HUES48 (cell line): Measurements from ENCODE around the gene RALY.

ENCODE experiments used
- H3K27ac ChIP-seq: one replicate; pipeline ENCODE4 v1.7.0; 2013; ENCODE audit warnings: low read depth, low read length, inconsistent platforms
- H3K27me3 ChIP-seq: 2 replicates; pipeline ENCODE4 v1.6.1; 2013; ENCODE audit warnings: mild to moderate bottlenecking, low read length; ENCODE audit not compliant: control insufficient read depth, insufficient read depth
- H3K36me3 ChIP-seq: 2 replicates; pipeline ENCODE4 v1.6.1; 2013; ENCODE audit warnings: low read length; ENCODE audit not compliant: control insufficient read depth, insufficient read depth
- H3K4me1 ChIP-seq: 2 replicates; pipeline ENCODE4 v1.6.1; 2013; ENCODE audit warnings: mild to moderate bottlenecking, low read length; ENCODE audit not compliant: control insufficient read depth, insufficient read depth
- H3K4me3 ChIP-seq: 2 replicates; pipeline ENCODE4 v1.5.1; 2013; ENCODE audit warnings: mild to moderate bottlenecking, low read depth, low read length
- H3K9ac ChIP-seq: 2 replicates; pipeline ENCODE4 v1.6.1; 2013; ENCODE audit warnings: mild to moderate bottlenecking, low read depth, low read length, moderate library complexity
- H3K9me3 ChIP-seq: 2 replicates; pipeline ENCODE4 v1.6.1; 2013; ENCODE audit warnings: low read length; ENCODE audit not compliant: control insufficient read depth, insufficient read depth

Gene RALY

GRCh38 chr20:34049897-34050695 is 56.4 kb downstream of the RALY start:
- Histone ChIP-seq H3K27ac (no peak overlapping the region), H3K4me1 (peaks cover 22% of the 10 kb centered on the region), H3K9me3 (no peaks in the 10 kb centered on the region), H3K9ac (no peak overlapping the region), H3K4me3 (no peak overlapping the region), H3K27me3 (no peaks in the 10 kb centered on the region), H3K36me3 (no peaks in the 10 kb centered on the region)

- Histone ChIP-seq H3K36me3 (no peaks in the 10 kb centered on the region), H3K4me1 (peaks cover 6% of the 10 kb centered on the region), H3K9me3 (no peaks in the 10 kb centered on the region), H3K9ac (no peak overlapping the region), H3K4me3 (no peak overlapping the region), H3K27me3 (no peaks in the 10 kb centered on the region), H3K27ac (no peak overlapping the region)
These were observed 58.7 kb downstream of the RALY start for GRCh38 chr20:34052414-34052813.

- H3K36me3 ChIP-seq = peaks cover 2% of the 10 kb centered on the region; the same call in 1 of the 2 replicates
- H3K4me1 ChIP-seq = no peaks in the 10 kb centered on the region
- no peaks in the 10 kb centered on the region for H3K9me3 ChIP-seq
- H3K27ac ChIP-seq = no peak overlapping the region
- no peak overlapping the region for H3K9ac ChIP-seq
- no peak overlapping the region for H3K4me3 ChIP-seq
- H3K27me3 ChIP-seq = no peaks in the 10 kb centered on the region
These were observed 61.6 kb downstream of the RALY start for GRCh38 chr20:34055290-34055689.

GRCh38 chr20:34058831-34059230 is 65.1 kb downstream of the RALY start:
- no peaks in the 10 kb centered on the region for H3K9me3 ChIP-seq
- H3K4me1 ChIP-seq = no peaks in the 10 kb centered on the region
- no peak overlapping the region for H3K4me3 ChIP-seq
- no peak overlapping the region for H3K27ac ChIP-seq
- peaks cover 5% of the 10 kb centered on the region; the same call in 1 of the 2 replicates for H3K36me3 ChIP-seq
- no peak overlapping the region for H3K9ac ChIP-seq
- H3K27me3 ChIP-seq = no peaks in the 10 kb centered on the region

GRCh38 chr20:34060970-34061369 is 67.3 kb downstream of the RALY start:
- Histone ChIP-seq H3K9ac (no peak overlapping the region), H3K27me3 (no peaks in the 10 kb centered on the region), H3K27ac (no peak overlapping the region), H3K4me1 (no peaks in the 10 kb centered on the region), H3K9me3 (no peaks in the 10 kb centered on the region), H3K36me3 (peaks cover 10% of the 10 kb centered on the region; the same call in 1 of the 2 replicates), H3K4me3 (no peak overlapping the region)

GRCh38 chr20:34061695-34062094 is 68.0 kb downstream of the RALY start:
- no peaks in the 10 kb centered on the region for H3K9me3 ChIP-seq
- peaks cover 10% of the 10 kb centered on the region; the same call in 1 of the 2 replicates for H3K36me3 ChIP-seq
- no peaks in the 10 kb centered on the region for H3K27me3 ChIP-seq
- H3K4me3 ChIP-seq = no peak overlapping the region
- no peaks in the 10 kb centered on the region for H3K4me1 ChIP-seq
- no peak overlapping the region for H3K27ac ChIP-seq
- H3K9ac ChIP-seq = no peak overlapping the region

GRCh38 chr20:34062570-34063482 is 69.1 kb downstream of the RALY start:
- H3K4me1 ChIP-seq = peaks cover 7% of the 10 kb centered on the region
- no peaks in the 10 kb centered on the region for H3K9me3 ChIP-seq
- H3K4me3 ChIP-seq = no peak overlapping the region
- no peaks in the 10 kb centered on the region for H3K27me3 ChIP-seq
- no peak overlapping the region for H3K9ac ChIP-seq
- H3K27ac ChIP-seq = no peak overlapping the region
- H3K36me3 ChIP-seq = peaks cover 10% of the 10 kb centered on the region; the same call in 1 of the 2 replicates

- H3K27me3 ChIP-seq = no peaks in the 10 kb centered on the region
- H3K9me3 ChIP-seq = no peaks in the 10 kb centered on the region
- H3K27ac ChIP-seq = no peak overlapping the region
- no peak overlapping the region for H3K9ac ChIP-seq
- peaks cover 10% of the 10 kb centered on the region; the same call in 1 of the 2 replicates for H3K36me3 ChIP-seq
- H3K4me3 ChIP-seq = no peak overlapping the region
- peaks cover 11% of the 10 kb centered on the region for H3K4me1 ChIP-seq
These were observed 70.6 kb downstream of the RALY start for GRCh38 chr20:34064286-34064685.

GRCh38 chr20:34065260-34065659 is 71.5 kb downstream of the RALY start:
- Histone ChIP-seq H3K27ac (no peak overlapping the region), H3K9me3 (no peaks in the 10 kb centered on the region), H3K9ac (no peak overlapping the region), H3K36me3 (peaks cover 8% of the 10 kb centered on the region; the same call in 1 of the 2 replicates), H3K27me3 (no peaks in the 10 kb centered on the region), H3K4me3 (no peak overlapping the region), H3K4me1 (peaks cover 15% of the 10 kb centered on the region)

DNA sequence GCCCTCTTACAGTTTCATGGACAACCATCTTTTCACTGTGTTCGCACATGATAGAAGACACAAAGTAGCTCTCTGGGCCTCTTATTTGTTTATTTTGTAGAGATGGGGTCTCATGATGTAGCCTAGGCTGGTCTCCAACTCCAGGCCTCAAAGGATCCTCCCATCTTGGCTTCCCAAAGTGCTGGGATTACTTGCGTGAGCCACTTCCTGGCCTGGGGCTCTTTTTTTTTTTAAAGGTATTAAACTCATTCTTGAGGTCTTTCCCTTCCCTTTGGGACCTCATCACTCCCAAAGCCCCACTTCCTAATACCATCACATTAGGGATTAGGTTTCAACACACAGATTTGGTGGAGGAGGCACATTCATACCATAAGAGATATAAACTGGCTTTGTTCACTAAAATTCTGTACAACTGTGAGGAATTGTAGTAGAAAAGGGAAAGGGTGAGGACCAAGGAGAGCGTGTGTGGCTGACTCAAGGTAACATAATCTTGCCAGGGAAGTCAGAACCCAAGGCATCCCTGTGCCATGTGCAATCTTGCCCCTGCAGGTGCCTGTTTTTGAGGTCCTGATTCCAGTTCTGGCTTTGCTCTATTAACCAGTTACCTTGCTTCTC is 72.9 kb downstream of the RALY start:
- peaks cover 6% of the 10 kb centered on the region; the same call in 1 of the 2 replicates for H3K36me3 ChIP-seq
- no peak overlapping the region for H3K27ac ChIP-seq
- H3K4me3 ChIP-seq = no peak overlapping the region
- H3K9me3 ChIP-seq = no peaks in the 10 kb centered on the region
- H3K4me1 ChIP-seq = peaks cover 15% of the 10 kb centered on the region
- H3K27me3 ChIP-seq = no peaks in the 10 kb centered on the region
- H3K9ac ChIP-seq = no peak overlapping the region
